Large intestine (tissue), 3 donors: ENCODE measurements around the gene PTH1R. TPM values are rescaled to one million over a fixed set of nuclear protein-coding genes. Genes with fewer than 3 reads are reported as not detected.

Source experiments
- DNase-seq, 2 donors: peaks; one replicate each; pipeline versions ENCODE4 v3.0.0 to v3.0.0-alpha.2; 2013
- H3K27ac ChIP-seq: one replicate; pipeline ENCODE4 v1.5.1; 2013; ENCODE audit warnings: low read length
- H3K27me3 ChIP-seq: 2 replicates; pipeline ENCODE4 v1.6.1; 2013; ENCODE audit warnings: low read length; ENCODE audit not compliant: control insufficient read depth, insufficient read depth
- H3K36me3 ChIP-seq: 2 replicates; pipeline ENCODE4 v1.6.1; 2013; ENCODE audit warnings: low read length; ENCODE audit not compliant: control insufficient read depth, insufficient read depth
- H3K4me1 ChIP-seq: one replicate; pipeline ENCODE4 v1.6.1; 2013; ENCODE audit warnings: low read length; ENCODE audit not compliant: control insufficient read depth, insufficient read depth
- H3K4me3 ChIP-seq: one replicate; pipeline ENCODE4 v1.5.1; 2013; ENCODE audit warnings: low read length
- H3K9me3 ChIP-seq: one replicate; pipeline ENCODE4 v1.6.1; 2013; ENCODE audit warnings: mild to moderate bottlenecking, low read depth, low read length, moderate library complexity; ENCODE audit not compliant: control insufficient read depth
- WGBS: methylation state at CpG from one replicate; pipeline ENCODE4 v1.1.5; 2013; ENCODE audit warnings: low lambda C conversion rate; ENCODE audit not compliant: insufficient coverage; 5-methylcytosine and 5-hydroxymethylcytosine counted together
- polyA plus RNA-seq: library from polyadenylated mRNA; unstranded; fragments of 120-200 nt; gene quantifications from one replicate; pipeline ENCODE4 v1.2.1, GENCODE V29; 2013

Gene PTH1R
- polyA plus RNA-seq, 1 donor: 8.7 TPM

GRCh38 chr3:46936733-46937250, 59.3 kb downstream of the PTH1R start:
- Histone ChIP-seq H3K4me3 (no peak overlapping the region), H3K4me1 (peaks cover 94% of the 10 kb centered on the region), H3K9me3 (no peaks in the 10 kb centered on the region), H3K27me3 (no peaks in the 10 kb centered on the region), H3K36me3 (peaks cover 48% of the 10 kb centered on the region), H3K27ac (peak overlapping the region; percentile 89)
- WGBS: no CpG with 5 or more reads among the region's 5 CpGs
- no peak for DNase-seq

DNA sequence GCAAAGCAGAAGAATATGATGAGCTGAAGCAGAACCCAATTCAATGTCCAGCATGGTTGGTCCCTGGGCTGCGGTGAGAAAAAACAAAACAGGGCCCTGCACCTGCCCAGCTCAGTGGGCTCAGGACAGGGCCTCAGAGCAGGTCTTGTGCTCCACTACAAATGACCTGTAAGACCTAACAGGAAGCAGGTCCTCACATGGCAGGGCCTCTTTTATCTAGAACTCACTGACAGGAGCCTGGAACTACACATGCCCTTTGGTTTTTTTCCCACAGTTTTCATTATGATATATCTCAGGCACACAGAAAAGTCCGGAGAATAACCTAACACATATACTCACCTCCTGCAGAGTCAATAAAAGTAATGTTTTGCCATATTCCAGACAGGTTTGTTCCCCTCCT, 60.6 kb downstream of the PTH1R start:
- peak overlapping the region; percentile 68 for H3K27ac ChIP-seq
- WGBS: no CpG with 5 or more reads among the region's 2 CpGs

GRCh38 chr3:46939578-46940445, 62.3 kb downstream of the PTH1R start:
- Histone ChIP-seq H3K4me1 (peaks cover 93% of the 10 kb centered on the region), H3K4me3 (no peak overlapping the region), H3K36me3 (peaks cover 43% of the 10 kb centered on the region), H3K27me3 (no peaks in the 10 kb centered on the region), H3K27ac (peak overlapping the region; percentile 68), H3K9me3 (no peaks in the 10 kb centered on the region)
- peak in 1 of 2 donors; percentile 48 for DNase-seq
- no CpG with 5 or more reads among the region's 12 CpGs for WGBS

More for the DNA sequence above, 60.6 kb downstream of the PTH1R start:
- peaks cover 94% of the 10 kb centered on the region for H3K4me1 ChIP-seq
- H3K9me3 ChIP-seq: no peaks in the 10 kb centered on the region
- DNase-seq: peak in 1 of 2 donors; percentile 81
- H3K4me3 ChIP-seq: no peak overlapping the region
- no peaks in the 10 kb centered on the region for H3K27me3 ChIP-seq
- H3K36me3 ChIP-seq: peaks cover 48% of the 10 kb centered on the region

DNA sequence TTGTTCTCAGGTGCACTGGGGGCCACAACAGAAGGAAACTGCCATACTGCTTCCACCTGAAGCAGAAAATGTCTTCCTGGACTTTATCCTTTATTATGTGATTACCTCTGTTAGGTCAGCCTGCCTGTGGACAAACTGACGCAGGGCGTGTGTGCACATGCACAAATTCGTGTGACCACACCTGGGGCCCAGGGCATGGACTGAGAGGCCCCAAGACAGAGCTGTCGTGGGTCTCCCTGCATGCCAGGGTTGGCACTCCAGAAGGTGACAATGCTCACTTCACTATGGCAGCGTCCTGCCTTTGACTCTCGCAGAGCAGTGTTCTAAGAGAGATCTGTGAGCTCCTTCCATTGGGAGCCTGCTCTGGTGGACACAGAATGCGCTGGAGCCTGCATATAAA, 64.6 kb downstream of the PTH1R start:
- H3K27ac ChIP-seq: peak overlapping the region; percentile 93
- peaks cover 94% of the 10 kb centered on the region for H3K4me1 ChIP-seq

GRCh38 chr3:46942481-46943236, 65.1 kb downstream of the PTH1R start:
- Histone ChIP-seq H3K9me3 (no peaks in the 10 kb centered on the region), H3K27ac (peak overlapping the region; percentile 93), H3K36me3 (peaks cover 30% of the 10 kb centered on the region), H3K27me3 (no peaks in the 10 kb centered on the region), H3K4me1 (peaks cover 94% of the 10 kb centered on the region), H3K4me3 (peak overlapping the region; percentile 1)
- peak in 1 of 2 donors; percentile 56 for DNase-seq
- 40% methylated on average over 1 of the region's 12 CpGs for WGBS

More for the DNA sequence above, 64.6 kb downstream of the PTH1R start:
- Histone ChIP-seq H3K4me3 (no peak overlapping the region), H3K27me3 (no peaks in the 10 kb centered on the region), H3K9me3 (no peaks in the 10 kb centered on the region), H3K36me3 (peaks cover 36% of the 10 kb centered on the region)
- WGBS: no CpG with 5 or more reads among the region's 7 CpGs
- peak in 1 of 2 donors; percentile 90 for DNase-seq

DNA sequence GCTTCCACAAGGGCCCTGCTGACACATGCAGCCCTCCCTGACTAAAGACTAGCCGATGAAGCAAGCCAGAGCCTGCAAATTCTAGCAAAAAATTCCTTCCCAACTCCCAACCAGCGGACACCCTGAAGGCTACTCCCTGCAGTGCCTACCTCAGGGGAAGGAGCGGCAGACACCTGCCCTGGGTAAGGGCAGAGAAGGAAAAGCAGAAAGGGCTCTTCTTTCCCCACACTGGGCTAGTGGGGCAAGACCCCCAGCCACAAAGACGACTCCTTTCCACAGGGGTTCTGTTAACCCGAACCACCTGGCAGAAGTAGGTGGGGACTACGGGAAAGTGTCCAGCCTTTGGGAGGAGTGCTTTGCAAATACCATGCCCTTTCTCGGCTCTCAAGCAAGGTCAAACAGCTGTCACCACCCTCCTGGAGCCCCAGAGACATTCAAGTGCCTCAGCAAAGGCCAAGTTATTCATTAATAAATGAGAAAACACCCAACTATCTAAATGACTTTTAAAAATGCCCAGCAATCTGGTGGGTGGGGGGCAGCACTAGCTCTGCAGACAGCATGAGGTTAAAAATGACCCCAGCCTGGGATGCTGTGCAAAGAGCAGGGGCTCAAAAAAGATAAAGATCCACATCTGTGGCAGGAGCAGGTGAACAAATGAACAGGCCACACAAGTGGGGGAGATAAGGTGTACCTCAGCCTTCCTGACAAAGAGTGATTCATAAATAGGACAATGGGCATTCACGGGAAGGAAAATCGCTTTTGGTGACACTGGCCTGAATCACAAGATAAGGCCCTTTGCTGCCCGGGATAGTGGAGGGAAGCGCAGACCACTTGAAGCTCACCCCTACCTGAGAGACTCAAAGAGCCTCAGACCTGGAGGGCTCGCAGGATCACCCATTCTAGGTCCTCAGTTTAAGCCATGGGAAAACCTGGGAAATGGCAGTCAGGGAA, 66.0 kb downstream of the PTH1R start:
- 37% methylated on average over 2 of the region's 12 CpGs for WGBS
- Histone ChIP-seq H3K36me3 (peaks cover 25% of the 10 kb centered on the region), H3K9me3 (no peaks in the 10 kb centered on the region), H3K27ac (peak overlapping the region; percentile 93), H3K27me3 (no peaks in the 10 kb centered on the region), H3K4me3 (peak overlapping the region; percentile 1), H3K4me1 (peaks cover 94% of the 10 kb centered on the region)
- peak in 1 of 2 donors; percentile 91 for DNase-seq

DNA sequence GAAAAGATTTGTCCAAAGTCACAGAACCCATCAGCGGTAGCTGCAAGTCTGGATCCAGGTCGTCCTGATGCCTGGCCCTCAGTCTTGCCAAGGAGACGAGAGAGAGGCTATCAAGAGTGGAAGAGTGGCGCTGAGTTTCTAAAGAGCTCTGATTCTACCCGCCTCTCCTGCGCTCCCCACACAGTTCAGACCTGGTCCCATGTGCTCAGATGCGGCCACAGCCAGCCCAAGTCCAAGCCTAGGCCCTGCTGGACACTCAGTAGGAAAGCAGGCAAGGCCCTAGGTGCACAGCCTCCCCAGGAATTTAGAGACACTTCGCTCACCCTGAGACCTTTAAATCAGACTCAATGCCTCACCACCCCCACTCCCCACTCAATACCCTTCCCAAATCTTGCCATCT, 66.7 kb downstream of the PTH1R start:
- WGBS: no CpG with 5 or more reads among the region's 8 CpGs
- H3K9me3 ChIP-seq: no peaks in the 10 kb centered on the region
- no peak for DNase-seq
- peak overlapping the region; percentile 93 for H3K27ac ChIP-seq
- H3K36me3 ChIP-seq: peaks cover 21% of the 10 kb centered on the region
- no peaks in the 10 kb centered on the region for H3K27me3 ChIP-seq
- no peak overlapping the region for H3K4me3 ChIP-seq
- H3K4me1 ChIP-seq: peaks cover 94% of the 10 kb centered on the region

DNA sequence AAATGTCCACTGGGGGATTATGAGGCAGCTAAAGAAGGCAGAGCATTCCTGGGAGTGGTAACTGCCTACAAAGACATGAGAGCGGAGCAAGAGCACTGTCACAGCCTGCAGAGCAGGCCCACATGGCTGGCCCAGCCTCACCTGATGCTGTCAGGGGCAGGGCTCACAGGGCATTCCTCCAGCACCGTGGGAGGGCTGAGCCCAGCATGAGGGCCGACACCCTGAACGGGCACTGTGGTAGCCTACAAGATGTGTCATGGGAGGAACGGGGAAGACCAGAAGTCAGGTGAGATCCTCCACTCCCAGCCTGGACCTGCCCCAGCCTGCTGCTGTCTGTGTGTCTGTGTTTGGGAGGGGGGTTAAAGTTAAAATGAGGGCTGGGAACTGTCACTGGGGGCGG, 68.9 kb downstream of the PTH1R start:
- Histone ChIP-seq H3K27ac (peak overlapping the region; percentile 93), H3K9me3 (no peaks in the 10 kb centered on the region), H3K27me3 (no peaks in the 10 kb centered on the region), H3K4me1 (peaks cover 93% of the 10 kb centered on the region), H3K4me3 (no peak overlapping the region), H3K36me3 (peaks cover 3% of the 10 kb centered on the region)
- WGBS: no CpG with 5 or more reads among the region's 6 CpGs
- DNase-seq: peak in 1 of 2 donors; percentile 65

GRCh38 chr3:46946856-46947545, 69.5 kb downstream of the PTH1R start:
- Histone ChIP-seq H3K27ac (peak overlapping the region; percentile 93), H3K4me3 (no peak overlapping the region), H3K4me1 (peaks cover 87% of the 10 kb centered on the region), H3K9me3 (no peaks in the 10 kb centered on the region), H3K36me3 (peaks cover 3% of the 10 kb centered on the region), H3K27me3 (no peaks in the 10 kb centered on the region)
- peak in 1 of 2 donors; percentile 80 for DNase-seq
- WGBS: no CpG with 5 or more reads among the region's 7 CpGs
